ENCODE measurements around the gene ZBTB20. TPM values are rescaled to one million over a fixed set of nuclear protein-coding genes. Genes with fewer than 3 reads are reported as not detected.
A peak's percentile ranks its signal among the peaks of the same experiment; 100 is the strongest.

Gene ZBTB20
- total and polyA plus RNA-seq, 2 experiments from 2014 or later: 15.7 to 37.3 TPM

GRCh38 chr3:114295946-114296345 is 851.1 kb downstream of the ZBTB20 start:
- no peak for TF ChIP-seq CTCF (IDR thresholded peaks at IDR 0.05; ENCODE audit: low read depth, low read length)
- H3K27me3 ChIP-seq: no peaks in the 10 kb centered on the region
- H3K27ac ChIP-seq: no peak overlapping the region
- no peaks in the 10 kb centered on the region for H3K9me3 ChIP-seq (ENCODE audit: low read depth)
- H3K36me3 ChIP-seq: no peaks in the 10 kb centered on the region
- DNase-seq (ENCODE audit: low read depth in 1 of 2, low spot score in 1 of 2): no peak
- no peak overlapping the region for H3K4me3 ChIP-seq
- H3K4me1 ChIP-seq (ENCODE audit: low read depth): peaks cover 4% of the 10 kb centered on the region

- H3K27ac ChIP-seq: no peak overlapping the region
- DNase-seq (ENCODE audit: low read depth in 1 of 2, low spot score in 1 of 2): no peak
- no peaks in the 10 kb centered on the region for H3K27me3 ChIP-seq
- no peaks in the 10 kb centered on the region for H3K9me3 ChIP-seq (ENCODE audit: low read depth)
- H3K36me3 ChIP-seq: no peaks in the 10 kb centered on the region
- peaks cover 4% of the 10 kb centered on the region for H3K4me1 ChIP-seq (ENCODE audit: low read depth)
- H3K4me3 ChIP-seq: no peak overlapping the region
- no peak for TF ChIP-seq CTCF (IDR thresholded peaks at IDR 0.05; ENCODE audit: low read depth, low read length)
Measured at GRCh38 chr3:114294940-114295480, 852.1 kb downstream of the ZBTB20 start.

GRCh38 chr3:114293838-114294535 is 853.1 kb downstream of the ZBTB20 start, which contains the start of gene TIGIT:
Gene TIGIT, plus strand, starts transcription at chr3:114294028. Its CDS starts 34 bp downstream, at chr3:114294062.
- TF ChIP-seq CTCF (IDR thresholded peaks at IDR 0.05; ENCODE audit: low read depth, low read length): no peak
- DNase-seq (ENCODE audit: low read depth in 1 of 2, low spot score in 1 of 2): no peak
- no peaks in the 10 kb centered on the region for H3K27me3 ChIP-seq
- peaks cover 4% of the 10 kb centered on the region for H3K4me1 ChIP-seq (ENCODE audit: low read depth)
- H3K4me3 ChIP-seq: no peak within 1 kb of the TSS
- no peaks in the 10 kb centered on the region for H3K36me3 ChIP-seq
- no peak within 1 kb of the TSS for H3K27ac ChIP-seq
- H3K9me3 ChIP-seq (ENCODE audit: low read depth): no peaks in the 10 kb centered on the region

- TF ChIP-seq CTCF (IDR thresholded peaks at IDR 0.05; ENCODE audit: low read depth, low read length): peak; percentile 79
Measured at GRCh38 chr3:114290911-114291901, 855.9 kb downstream of the ZBTB20 start.

GRCh38 chr3:114286266-114286665 is 860.8 kb downstream of the ZBTB20 start:
- H3K27ac ChIP-seq: no peak overlapping the region
- H3K4me3 ChIP-seq: no peak overlapping the region
- no peaks in the 10 kb centered on the region for H3K9me3 ChIP-seq (ENCODE audit: low read depth)
- no peak for DNase-seq (ENCODE audit: low read depth in 1 of 2, low spot score in 1 of 2)
- no peaks in the 10 kb centered on the region for H3K27me3 ChIP-seq
- no peaks in the 10 kb centered on the region for H3K36me3 ChIP-seq
- no peak for TF ChIP-seq CTCF (IDR thresholded peaks at IDR 0.05; ENCODE audit: low read depth, low read length)
- H3K4me1 ChIP-seq (ENCODE audit: low read depth): no peaks in the 10 kb centered on the region

More at GRCh38 chr3:114290911-114291901, 855.9 kb downstream of the ZBTB20 start:
- no peak overlapping the region for H3K27ac ChIP-seq
- H3K9me3 ChIP-seq (ENCODE audit: low read depth): no peaks in the 10 kb centered on the region
- H3K27me3 ChIP-seq: no peaks in the 10 kb centered on the region
- H3K36me3 ChIP-seq: no peaks in the 10 kb centered on the region
- peaks cover 4% of the 10 kb centered on the region for H3K4me1 ChIP-seq (ENCODE audit: low read depth)
- H3K4me3 ChIP-seq: no peak overlapping the region
- peak; percentile 64 to 69 for DNase-seq (ENCODE audit: low read depth in 1 of 2, low spot score in 1 of 2)
